ENCODE data around the gene FOXP3.

FOXP3 gene

GRCh38 chrX:49209434-49210251, 54.9 kb downstream of the FOXP3 start:
- DNase-seq, result no peak
- Histone ChIP-seq H4K20me1 (ENCODE audit: insufficient read depth, low read length) (no peaks in the 10 kb centered on the region), H3K79me2 (ENCODE audit: low read length) (no peaks in the 10 kb centered on the region), H3K4me3 (ENCODE audit: low read length) (no peak overlapping the region), H3F3A (ENCODE audit: insufficient read depth, low read length) (no peaks in the 10 kb centered on the region), H3K9me3 (replicated peaks; ENCODE audit: insufficient read depth, low read length) (no peaks in the 10 kb centered on the region), H3K4me1 (ENCODE audit: low read length) (no peaks in the 10 kb centered on the region), H3K27me3 (replicated peaks; ENCODE audit: insufficient read depth, low read length) (no peaks in the 10 kb centered on the region), H3K9me2 (replicated peaks; ENCODE audit: insufficient read depth, low read length) (no peaks in the 10 kb centered on the region), H3K9ac (ENCODE audit: low read length) (no peak overlapping the region), H3K27ac (ENCODE audit: low read length) (no peak overlapping the region), H3K4me2 (ENCODE audit: low read depth, low read length) (no peak overlapping the region), H2AFZ (ENCODE audit: low read length) (no peak overlapping the region), H3K36me3 (replicated peaks; ENCODE audit: insufficient read depth, low read length) (no peaks in the 10 kb centered on the region)
- TF ChIP-seq CTCF (IDR thresholded peaks at IDR 0.05; ENCODE audit: low read length), result no peak
- TF ChIP-seq EZH2 (optimal IDR thresholded peaks at IDR 0.05; ENCODE audit: low read depth, low read length), result no peak
- no peak for TF ChIP-seq EZH2phosphoT487 (IDR thresholded peaks at IDR 0.05; ENCODE audit: low read length)

GRCh38 chrX:49208399-49208798, 56.1 kb downstream of the FOXP3 start:
- H3K36me3 ChIP-seq (replicated peaks; ENCODE audit: insufficient read depth, low read length), result no peaks in the 10 kb centered on the region
- TF ChIP-seq CTCF (IDR thresholded peaks at IDR 0.05; ENCODE audit: low read length), result no peak
- no peak for TF ChIP-seq EZH2 (optimal IDR thresholded peaks at IDR 0.05; ENCODE audit: low read depth, low read length)
- no peak for TF ChIP-seq EZH2phosphoT487 (IDR thresholded peaks at IDR 0.05; ENCODE audit: low read length)
- H3K4me2 ChIP-seq (ENCODE audit: low read depth, low read length), result no peak overlapping the region
- no peaks in the 10 kb centered on the region for H3K27me3 ChIP-seq (replicated peaks; ENCODE audit: insufficient read depth, low read length)
- no peaks in the 10 kb centered on the region for H3K4me1 ChIP-seq (ENCODE audit: low read length)
- H3K27ac ChIP-seq (ENCODE audit: low read length), result no peak overlapping the region
- no peak overlapping the region for H3K4me3 ChIP-seq (ENCODE audit: low read length)
- no peaks in the 10 kb centered on the region for H3K9me3 ChIP-seq (replicated peaks; ENCODE audit: insufficient read depth, low read length)
- no peaks in the 10 kb centered on the region for H3F3A ChIP-seq (ENCODE audit: insufficient read depth, low read length)
- no peak for DNase-seq
- no peaks in the 10 kb centered on the region for H4K20me1 ChIP-seq (ENCODE audit: insufficient read depth, low read length)
- H3K9ac ChIP-seq (ENCODE audit: low read length), result no peak overlapping the region
- no peak overlapping the region for H2AFZ ChIP-seq (ENCODE audit: low read length)
- no peaks in the 10 kb centered on the region for H3K79me2 ChIP-seq (ENCODE audit: low read length)
- H3K9me2 ChIP-seq (replicated peaks; ENCODE audit: insufficient read depth, low read length), result no peaks in the 10 kb centered on the region

- no peaks in the 10 kb centered on the region for H3K79me2 ChIP-seq (ENCODE audit: low read length)
- H3K4me3 ChIP-seq (ENCODE audit: low read length), result no peak overlapping the region
- H3K9me3 ChIP-seq (replicated peaks; ENCODE audit: insufficient read depth, low read length), result no peaks in the 10 kb centered on the region
- no peak overlapping the region for H3K27ac ChIP-seq (ENCODE audit: low read length)
- H3K4me2 ChIP-seq (ENCODE audit: low read depth, low read length), result no peak overlapping the region
- H3K9ac ChIP-seq (ENCODE audit: low read length), result no peak overlapping the region
- no peaks in the 10 kb centered on the region for H3K9me2 ChIP-seq (replicated peaks; ENCODE audit: insufficient read depth, low read length)
- H2AFZ ChIP-seq (ENCODE audit: low read length), result no peak overlapping the region
- H4K20me1 ChIP-seq (ENCODE audit: insufficient read depth, low read length), result no peaks in the 10 kb centered on the region
- H3K36me3 ChIP-seq (replicated peaks; ENCODE audit: insufficient read depth, low read length), result no peaks in the 10 kb centered on the region
- no peak for TF ChIP-seq EZH2 (optimal IDR thresholded peaks at IDR 0.05; ENCODE audit: low read depth, low read length)
- no peak for TF ChIP-seq CTCF (IDR thresholded peaks at IDR 0.05; ENCODE audit: low read length)
- no peak for TF ChIP-seq EZH2phosphoT487 (IDR thresholded peaks at IDR 0.05; ENCODE audit: low read length)
- DNase-seq, result no peak
- H3K27me3 ChIP-seq (replicated peaks; ENCODE audit: insufficient read depth, low read length), result no peaks in the 10 kb centered on the region
- no peaks in the 10 kb centered on the region for H3F3A ChIP-seq (ENCODE audit: insufficient read depth, low read length)
- H3K4me1 ChIP-seq (ENCODE audit: low read length), result no peaks in the 10 kb centered on the region
Observed at GRCh38 chrX:49206543-49206942, 58.0 kb downstream of the FOXP3 start.

All from MM.1S (cell line).